GM19035 (cell line): ENCODE results near the gene SPATC1L.
"Not testable (repeated sequence)": the region's sequence is repeated elsewhere in the genome, so short reads cannot be mapped to it uniquely, and the experiment has no call there.

Source experiments
- ATAC-seq: cut with Tn5 transposase; IDR thresholded peaks from one replicate; pipeline ENCODE4 v1.9.1; 2021; ENCODE audit not compliant: unreplicated experiment

The SPATC1L gene

GRCh38 chr21:46184625-46185555 is 631 bp upstream of the SPATC1L start:
- no peak for ATAC-seq

- ATAC-seq, result not testable (repeated sequence)
Observed at GRCh38 chr21:46183337-46183909, 836 bp downstream of the SPATC1L start.

- no peak for ATAC-seq
Observed at GRCh38 chr21:46182548-46183336, 1.5 kb downstream of the SPATC1L start.

DNA sequence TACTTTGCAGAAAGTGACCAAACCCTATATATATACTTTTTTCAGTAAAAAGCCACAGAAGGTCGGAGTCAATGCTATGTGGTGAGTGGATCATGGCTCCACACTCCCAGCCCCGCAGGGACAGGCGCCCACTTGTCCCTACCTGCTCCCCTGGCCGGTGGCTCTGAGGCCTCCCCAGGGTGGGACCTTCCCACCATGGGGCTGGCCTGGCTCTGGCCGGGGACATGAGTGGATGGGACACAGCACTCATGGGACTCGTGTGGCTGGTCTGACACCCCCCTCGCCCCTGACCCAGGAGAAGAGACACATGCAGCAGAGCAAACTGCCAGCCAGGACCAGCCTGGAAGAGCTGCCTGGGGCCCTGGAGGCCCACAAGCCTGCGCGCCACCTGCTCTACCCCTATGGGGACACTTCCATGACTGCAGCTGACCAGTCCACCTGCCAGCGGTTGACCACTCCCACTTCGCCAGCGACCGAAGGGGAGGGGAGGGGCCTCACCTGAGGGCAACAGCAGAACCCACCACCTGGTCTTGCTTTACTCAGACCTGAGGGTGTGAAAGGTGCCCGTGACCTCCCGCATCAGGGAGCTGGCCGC is 2.2 kb downstream of the SPATC1L start:
- ATAC-seq, result no peak

GRCh38 chr21:46181436-46181835 is 2.8 kb downstream of the SPATC1L start:
- no peak for ATAC-seq

DNA sequence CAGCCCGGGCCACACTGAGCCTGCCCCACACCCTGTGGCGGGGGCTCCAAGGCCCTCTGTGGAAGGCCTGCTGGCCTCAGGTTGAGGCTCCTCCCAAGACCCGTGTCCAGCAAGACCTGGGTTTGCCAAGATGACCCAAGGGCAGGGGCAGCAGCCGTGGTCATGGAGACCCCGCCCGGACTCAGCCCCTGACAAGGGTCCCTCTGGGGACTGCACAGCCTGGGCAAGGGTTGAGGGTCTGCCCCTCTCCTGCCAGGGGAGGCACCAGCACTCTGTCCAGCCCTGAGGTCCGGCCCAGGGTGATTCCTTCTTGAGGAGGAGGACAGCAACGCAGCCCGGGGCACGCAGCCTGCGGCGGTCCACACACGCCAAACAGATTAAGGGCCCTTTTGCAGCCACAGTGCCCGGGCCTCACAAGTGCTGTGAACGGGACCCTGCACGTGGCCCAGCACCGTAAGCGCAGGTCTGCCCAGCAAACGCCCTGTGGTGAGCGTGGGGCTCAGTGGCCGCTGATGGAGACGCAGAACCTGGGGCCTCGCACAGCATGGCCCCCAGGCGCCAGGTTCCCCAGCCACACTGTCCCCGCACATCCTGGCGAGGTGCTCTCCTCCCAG is 3.4 kb downstream of the SPATC1L start:
- ATAC-seq, result no peak

DNA sequence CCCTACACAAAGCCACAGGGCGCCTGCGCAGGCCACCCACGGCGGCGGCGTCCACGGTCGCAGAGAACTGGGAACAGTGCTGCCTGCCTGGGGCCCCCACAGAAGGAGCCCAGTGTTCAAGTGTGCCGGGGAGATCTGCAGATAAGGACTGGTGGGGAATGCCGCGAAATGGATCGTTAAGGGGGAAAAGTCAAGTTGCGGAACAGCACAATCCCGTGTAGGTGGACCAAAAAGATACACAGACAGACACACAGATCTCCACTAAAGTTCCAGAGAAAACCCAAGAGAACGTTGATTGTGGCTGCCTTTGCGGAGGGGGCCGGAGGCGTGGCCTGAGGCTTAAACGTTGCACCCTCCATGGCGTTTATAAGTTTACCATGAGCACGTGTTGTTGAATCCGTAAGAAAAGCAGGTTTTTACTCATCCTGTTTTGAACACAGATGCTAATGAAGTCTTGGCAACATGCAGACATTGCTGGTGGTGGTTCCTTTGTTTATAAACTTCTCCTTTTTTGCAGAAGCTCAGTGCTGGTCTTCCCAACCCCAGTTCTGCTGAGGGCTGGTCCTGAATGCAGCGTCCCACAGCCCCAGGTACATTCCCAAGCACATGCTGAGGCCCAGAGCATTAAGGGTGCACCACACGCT is 4.1 kb downstream of the SPATC1L start:
- ATAC-seq, result no peak

DNA sequence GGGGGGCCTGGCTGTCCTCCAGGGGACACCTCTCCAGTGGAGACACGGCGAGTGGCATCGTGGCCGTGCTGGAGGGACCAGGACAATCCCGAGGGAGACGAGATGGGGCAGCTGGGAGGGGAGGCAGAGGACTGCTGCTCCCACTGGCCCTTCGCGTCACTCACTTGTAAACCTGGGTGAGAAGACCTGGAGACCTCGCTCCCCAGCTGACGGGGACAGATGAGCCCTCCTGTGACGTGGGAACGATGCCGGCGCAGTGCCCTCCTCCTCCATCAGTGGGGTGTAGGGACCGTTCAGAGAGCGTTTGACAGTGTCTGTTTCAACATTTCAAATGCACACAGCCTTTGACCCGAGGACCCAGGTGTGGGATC is 4.6 kb downstream of the SPATC1L start:
- no peak for ATAC-seq

DNA sequence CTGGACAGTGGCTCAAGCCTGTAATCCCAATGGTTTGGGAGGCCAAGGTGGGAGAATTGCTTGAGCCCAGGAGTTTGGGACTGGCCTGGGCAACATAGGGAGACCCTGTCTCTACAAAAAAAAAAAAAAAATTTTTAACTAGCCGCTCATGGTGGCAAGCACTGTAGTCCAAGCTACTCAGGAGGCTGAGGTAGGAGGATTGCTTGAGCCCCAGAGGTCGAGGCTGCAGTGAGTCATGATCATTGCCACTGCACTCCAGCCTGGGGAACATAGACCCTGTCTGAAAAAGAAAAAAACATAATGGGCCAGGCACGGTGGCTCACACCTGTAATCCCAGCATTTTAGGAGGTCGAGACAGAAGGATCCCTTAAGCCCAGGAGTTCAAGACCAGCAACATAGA is 5.3 kb downstream of the SPATC1L start:
- ATAC-seq, result no peak

DNA sequence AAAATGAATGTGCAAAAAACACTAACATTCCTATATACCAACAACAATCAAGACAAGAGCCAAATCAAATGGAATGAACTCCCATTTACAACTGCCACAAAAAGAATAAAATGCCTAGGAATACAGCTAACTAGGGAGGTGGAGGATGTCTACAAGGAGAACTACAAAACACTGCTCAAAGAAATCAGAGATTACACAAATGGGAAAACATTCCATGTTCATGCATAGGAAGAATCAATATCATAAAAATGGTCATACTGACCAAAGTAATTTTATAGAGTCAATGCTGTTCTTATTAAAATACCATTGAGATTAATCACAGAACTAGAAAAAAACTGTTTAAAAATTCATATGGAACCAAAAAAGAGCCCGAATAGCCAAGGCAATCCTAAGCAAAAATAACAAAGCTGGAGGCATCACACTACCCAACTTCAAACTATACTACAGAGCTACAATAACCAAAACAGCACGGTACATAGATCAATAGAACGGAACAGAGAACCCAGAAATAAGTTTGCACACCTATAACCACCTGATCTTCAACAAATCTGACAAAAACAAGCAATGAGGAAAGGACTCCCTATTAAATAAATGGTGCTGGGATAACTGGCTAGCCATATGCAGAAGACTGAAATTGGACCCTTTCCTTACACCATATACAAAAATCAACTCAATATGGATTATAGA is 7.7 kb downstream of the SPATC1L start:
- not testable (repeated sequence) for ATAC-seq

- ATAC-seq, result no peak
Observed at GRCh38 chr21:46173573-46173972, 10.7 kb downstream of the SPATC1L start.

DNA sequence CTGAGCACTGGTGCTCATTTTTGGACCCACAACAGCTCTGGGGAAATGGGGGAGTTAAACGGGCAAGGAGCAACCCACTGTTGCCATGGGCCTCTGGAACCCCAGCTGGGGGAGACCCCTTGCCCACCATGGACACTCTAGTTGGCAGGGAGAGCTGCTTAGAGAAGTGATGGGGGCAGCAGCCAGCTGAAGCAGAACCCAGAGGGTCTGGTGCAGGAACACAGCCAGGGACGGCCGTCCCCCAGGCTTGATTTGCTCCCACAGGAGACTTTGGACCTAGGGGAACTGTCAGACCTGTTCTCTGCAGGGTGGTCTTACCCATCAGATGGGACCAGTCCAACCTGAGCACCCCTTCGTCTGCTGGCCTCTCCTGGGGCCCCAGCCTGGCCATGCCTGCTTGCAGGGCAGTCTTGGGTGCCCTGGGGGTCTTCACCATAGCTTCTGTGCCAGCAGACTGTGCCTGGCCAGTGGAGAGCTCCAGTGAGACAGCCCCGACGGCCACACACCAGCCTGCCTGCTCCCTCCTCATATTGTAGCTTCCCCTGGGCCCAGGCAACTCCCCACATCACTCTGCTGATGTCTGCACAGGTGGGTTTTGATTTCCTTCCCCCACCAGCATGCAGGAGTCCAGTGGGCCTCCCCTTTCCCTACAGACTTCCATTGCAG is 11.3 kb downstream of the SPATC1L start:
- ATAC-seq, result no peak

DNA sequence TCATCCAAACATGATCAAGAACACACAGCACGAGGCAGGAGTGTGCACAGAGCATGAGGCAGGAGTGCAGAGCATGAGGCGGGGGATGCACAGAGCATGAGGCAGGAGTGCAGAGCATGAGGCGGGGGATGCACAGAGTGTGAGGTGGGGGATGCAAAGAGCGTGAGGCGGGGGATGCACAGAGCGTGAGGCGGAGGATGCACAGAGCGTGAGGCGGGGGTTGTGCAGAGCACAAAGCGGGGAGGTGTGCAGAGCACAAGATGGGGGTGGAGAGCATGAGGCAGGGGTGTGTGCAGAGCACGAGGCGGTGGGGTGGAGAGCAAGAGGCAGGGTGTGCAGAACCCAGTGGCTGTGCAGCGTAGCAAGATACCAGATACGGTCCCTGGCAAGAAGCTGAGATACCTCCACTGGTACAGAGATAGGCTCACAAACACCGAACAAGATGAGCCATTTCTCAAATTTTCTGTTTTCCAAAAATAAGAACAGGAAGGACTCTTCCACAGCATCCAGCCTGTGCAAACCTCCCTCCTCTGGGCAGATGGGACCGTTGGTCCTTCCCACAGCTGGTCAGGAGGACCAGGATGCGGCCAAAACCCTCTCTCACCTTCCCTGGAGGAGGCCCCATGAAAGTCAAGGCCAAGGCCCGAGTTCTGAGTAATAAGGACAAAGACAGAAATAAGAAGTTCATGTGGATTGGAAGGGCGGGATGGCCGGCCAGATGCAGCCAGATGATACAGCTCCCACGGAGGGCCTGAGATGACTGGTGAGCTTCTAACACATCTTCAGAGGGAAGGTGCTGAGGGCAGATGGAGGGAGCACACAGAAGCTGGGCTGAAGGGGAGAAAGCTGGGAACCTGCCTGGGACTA is 12.0 kb downstream of the SPATC1L start:
- no peak for ATAC-seq

GRCh38 chr21:46171585-46171984 is 12.7 kb downstream of the SPATC1L start:
- ATAC-seq, result no peak

DNA sequence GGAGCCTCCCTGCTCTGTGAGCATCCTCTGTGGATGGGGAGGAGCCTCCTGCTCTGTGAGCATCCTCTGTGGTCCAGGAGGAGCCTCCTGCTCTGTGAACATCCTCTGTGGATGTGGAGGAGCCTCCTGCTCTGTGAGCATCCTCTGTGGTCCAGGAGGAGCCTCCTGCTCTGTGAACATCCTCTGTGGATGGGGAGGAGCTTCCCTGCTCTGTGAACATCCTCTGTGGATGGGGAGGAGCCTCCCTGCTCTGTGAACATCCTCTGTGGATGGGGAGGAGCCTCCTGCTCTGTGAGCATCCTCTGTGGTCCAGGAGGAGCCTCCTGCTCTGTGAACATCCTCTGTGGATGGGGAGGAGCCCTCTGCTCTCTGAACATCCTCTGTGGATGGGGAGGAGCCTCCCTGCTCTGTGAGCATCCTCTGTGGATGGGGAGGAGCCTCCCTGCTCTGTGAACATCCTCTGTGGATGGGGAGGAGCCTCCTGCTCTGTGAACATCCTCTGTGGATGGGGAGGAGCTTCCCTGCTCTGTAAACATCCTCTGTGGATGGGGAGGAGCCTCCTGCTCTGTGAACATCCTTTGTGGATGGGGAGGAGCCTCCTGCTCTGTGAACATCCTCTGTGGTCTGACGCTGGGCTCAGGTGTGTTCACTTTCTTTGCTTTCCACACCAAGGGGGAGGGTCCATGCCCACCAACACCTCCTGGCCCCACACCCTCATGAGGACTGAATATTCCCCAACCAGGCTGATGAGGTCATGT is 13.6 kb downstream of the SPATC1L start:
- not testable (repeated sequence) for ATAC-seq

DNA sequence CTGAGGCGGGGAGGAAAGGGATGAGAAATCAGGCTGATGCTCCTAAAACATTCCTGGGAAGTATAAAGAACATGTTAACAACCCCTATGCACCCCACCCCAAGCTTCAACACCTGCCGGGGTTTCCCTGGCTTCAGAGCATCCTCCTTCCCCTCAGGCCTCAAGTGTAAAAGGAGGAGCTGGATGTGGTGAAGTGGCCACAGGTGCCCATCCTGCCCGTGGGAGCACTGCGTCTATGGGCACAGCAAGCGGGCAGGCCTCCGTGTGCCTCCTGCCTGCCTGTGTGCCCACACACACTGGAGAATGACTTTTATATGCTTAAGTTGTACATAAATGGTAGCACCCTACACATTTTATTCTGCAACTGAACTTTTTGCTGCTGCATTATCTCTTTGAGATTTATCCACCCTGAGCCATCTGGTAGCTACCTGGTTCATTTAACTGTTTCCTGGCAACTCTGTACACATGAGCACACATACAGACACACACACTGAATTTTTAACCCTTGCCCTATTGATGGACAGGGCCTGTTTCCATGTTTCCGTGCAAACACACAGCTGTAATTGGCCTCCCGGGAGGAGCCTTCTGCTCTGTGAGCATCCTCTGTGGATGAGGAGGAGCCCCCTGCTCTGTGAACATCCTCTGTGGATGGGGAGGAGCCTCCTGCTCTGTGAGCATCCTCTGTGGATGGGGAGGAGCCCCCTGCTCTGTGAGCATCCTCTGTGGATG is 15.4 kb downstream of the SPATC1L start:
- ATAC-seq, result no peak

- ATAC-seq, result no peak
Observed at GRCh38 chr21:46168238-46168637, 16.0 kb downstream of the SPATC1L start.
